Activated CD8-positive, alpha-beta memory T cell treated with anti-CD3 and anti-CD28 coated beads for 4 hours (primary cell): ENCODE results near the gene TLR4.

ENCODE experiments used
- DNase-seq, 2 donors: peaks; one replicate each; pipeline ENCODE4 v3.0.0-alpha.2; 2020; ENCODE audit warnings: low read depth in 2 of 2

TLR4 gene

GRCh38 chr9:117704024-117704575, at the start of gene TLR4:
TLR4 (plus strand) TSS chr9:117704403; CDS start chr9:117704473, 70 bp downstream.
- no peak for DNase-seq

DNA sequence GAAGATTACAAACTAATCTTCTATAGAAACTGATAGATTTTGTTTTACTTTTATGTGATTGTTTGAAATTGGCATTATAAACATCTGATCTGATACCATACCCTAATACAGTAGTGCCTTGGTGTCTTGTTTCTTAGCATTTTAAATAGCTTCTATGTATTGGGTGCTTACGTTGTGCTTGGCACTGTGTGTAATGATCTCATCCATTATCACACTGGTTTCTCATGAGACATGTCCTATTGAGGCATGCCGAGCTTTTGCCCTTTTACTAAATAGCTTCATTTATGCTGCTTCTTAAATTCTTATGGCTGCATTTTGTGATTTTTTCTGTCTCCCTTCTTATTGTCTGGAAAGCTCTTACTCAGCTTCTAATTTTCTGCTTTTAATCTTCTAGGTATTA, 48.2 kb upstream of the TLR4 start:
- DNase-seq: no peak

DNA sequence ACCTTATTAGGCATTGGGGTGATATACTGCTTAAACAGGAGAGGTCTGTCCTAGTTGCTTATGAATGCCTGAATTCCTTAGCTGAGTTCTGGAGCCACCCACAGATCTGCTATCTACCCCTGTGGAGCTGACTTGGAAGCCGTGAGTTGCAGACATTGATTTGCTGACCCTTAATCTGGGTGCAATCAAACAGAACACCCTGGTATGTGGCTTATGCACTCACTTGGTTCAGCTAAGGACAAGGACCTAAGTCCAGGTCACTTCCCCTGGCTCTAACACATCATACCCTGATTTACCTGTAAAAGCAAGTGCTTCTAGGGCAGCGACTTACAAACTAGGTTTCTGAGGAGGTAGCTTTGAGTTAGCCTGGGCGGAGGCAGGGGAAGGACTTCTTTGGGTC, 41.6 kb upstream of the TLR4 start:
- DNase-seq: no peak

DNA sequence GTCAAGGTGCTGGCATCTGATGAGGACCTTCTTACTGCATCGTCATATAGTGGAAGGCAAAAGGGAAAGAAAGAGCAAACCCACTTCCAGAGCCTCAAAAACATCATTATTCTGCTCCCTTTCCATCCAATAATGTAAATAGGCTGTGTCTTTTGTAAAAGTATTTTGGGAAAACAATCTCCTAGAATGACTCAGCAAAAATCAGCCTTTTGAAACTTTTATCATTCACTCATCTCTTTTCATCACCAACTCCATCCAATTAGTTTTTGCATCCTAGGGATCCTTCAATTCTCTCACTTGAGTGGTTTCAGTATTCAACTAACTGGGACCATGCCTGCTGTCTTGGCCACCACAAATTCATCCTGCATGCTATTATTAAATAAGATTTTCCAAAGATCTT, 39.8 kb upstream of the TLR4 start:
- DNase-seq: no peak

- DNase-seq: no peak
Measured at GRCh38 chr9:117665601-117666385, 38.4 kb upstream of the TLR4 start.

DNA sequence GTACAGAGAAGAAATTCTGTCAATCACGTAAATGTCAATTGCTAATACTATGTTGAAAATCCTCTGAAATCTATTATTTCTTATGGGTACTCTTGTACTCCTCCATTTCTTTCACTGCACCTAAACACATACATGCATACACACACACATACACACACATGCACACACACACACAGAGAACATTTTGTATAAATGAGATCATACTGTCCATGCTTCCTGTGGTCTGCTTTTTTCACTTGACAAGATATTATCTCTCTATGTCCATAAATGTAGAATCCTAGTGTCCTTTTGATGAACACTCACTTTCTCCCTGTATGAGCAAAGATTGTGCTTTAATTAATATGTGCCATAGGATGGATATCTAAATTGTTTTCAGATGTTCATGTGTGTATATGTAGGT, 32.7 kb upstream of the TLR4 start:
- no peak for DNase-seq

DNA sequence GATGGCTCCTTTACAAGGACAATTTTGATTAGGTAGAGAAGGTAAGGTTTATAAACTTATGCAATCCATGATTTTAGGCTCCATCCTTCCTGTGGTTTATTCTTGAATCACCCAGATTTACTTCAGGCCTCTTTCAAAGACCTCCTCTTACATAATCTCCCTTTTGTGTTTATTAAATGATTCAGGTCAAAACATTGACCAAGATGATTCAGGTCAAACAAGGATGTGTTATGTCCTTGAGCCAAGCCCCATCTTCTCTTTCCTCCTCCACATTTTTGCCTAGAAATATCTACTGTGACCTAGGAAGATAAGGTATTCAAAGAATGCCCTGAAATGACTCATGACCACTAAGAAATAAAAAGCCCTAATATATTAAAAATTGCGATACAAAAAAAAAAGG, 31.8 kb upstream of the TLR4 start:
- no peak for DNase-seq

DNA sequence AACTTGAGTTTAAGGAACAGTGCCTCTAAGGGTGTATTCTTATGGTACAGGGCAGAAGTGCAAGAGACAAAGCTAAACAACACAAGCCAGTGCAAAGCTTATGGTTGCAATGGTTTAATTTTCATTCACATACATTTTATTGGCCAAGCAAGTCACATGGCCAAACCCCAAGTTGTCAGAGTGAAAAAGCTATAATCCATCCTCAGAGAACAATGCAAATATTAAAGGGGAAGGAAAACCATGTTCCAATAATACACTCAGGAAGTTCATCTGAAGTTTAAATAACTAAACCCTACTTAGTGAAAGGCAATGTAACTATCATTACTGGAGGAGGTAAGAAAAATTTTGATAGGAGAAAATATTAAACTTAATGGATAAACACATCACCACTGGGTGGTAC, 26.6 kb upstream of the TLR4 start:
- no peak for DNase-seq

DNA sequence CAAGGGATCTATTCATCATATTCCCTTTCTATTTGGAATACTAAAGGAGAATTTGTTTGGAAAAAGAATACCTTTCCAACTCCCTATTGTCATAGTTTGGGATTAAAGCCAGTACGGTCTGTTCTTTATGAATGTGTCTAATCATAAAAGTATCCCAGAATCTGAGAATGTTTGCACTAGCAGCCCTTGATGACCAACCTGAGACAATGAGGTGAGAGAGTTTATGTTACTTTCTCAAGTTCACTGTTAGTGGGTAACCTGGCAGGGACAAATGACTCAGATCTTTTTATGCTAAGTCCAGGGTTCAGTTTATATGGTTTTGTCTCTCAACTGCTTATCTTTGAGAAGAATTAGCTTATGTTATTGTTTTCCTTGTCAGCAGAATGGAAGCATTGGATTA, 25.3 kb upstream of the TLR4 start:
- no peak for DNase-seq

DNA sequence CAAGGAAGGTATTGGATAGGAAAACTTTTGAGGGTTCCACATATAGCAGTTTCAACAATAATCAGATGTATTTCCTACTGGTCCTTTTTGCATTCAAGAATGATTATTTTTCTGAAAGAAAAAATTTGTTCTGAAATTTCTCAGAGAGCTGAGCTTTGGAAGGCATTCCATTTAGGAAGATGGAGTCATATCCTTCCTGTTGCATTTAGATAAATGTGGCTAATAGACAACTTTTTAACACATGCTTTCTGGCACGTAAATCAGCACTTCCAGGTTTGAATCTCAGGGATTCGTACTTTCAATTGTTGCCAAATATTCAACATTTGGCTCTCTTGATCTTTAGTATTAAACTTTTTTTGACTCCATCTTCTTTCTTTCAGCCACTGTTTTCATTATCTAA, 24.8 kb upstream of the TLR4 start:
- DNase-seq: no peak

GRCh38 chr9:117681888-117682287, 22.3 kb upstream of the TLR4 start:
- DNase-seq: no peak

GRCh38 chr9:117682955-117683710, 21.1 kb upstream of the TLR4 start:
- DNase-seq: no peak

GRCh38 chr9:117687532-117687931, 16.7 kb upstream of the TLR4 start:
- DNase-seq: no peak

GRCh38 chr9:117691367-117691766, 12.8 kb upstream of the TLR4 start:
- no peak for DNase-seq

DNA sequence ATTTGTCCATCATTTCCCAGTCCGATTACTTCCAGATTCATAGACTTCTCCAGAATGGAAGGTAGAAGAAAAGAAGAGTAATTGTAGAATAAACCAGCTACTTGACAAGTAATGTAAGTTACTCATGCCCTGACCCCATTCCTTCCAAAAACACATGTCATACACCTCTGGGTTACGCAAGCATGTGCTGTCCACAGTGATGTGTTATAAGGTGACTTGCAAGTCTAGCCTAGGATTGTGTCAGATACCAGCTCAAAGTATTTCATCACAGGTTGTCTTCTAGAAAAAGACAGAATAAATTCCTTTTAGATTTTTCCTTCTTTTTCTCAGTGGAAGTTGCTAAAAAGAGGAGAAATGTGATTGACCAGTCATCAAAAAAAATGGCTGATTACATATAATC, 8.0 kb upstream of the TLR4 start:
- DNase-seq: no peak

DNA sequence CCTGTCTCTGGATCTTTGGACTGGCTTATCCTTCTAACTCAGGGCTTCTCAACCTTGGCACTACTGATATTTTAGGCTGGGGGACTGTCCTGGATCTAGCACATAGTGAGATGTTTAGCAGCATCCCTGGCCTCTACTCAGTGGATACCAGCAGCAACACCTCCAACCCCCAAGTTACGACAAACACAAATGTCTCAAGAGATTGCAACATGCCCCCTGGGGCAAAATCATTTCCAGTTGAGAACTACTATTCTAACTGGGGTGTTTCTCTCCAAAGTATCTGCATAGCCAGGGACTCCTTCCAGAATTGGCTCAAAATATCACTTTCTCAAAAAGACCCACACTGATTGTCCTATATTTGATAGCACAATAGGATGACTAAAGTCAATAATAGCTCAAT, 7.2 kb upstream of the TLR4 start:
- DNase-seq: no peak

- DNase-seq: no peak
Measured at GRCh38 chr9:117703537-117703936, 666 bp upstream of the TLR4 start.

- DNase-seq: no peak
Measured at GRCh38 chr9:117704597-117704996, 394 bp downstream of the TLR4 start.

- no peak for DNase-seq
Measured at GRCh38 chr9:117705386-117705785, 1.2 kb downstream of the TLR4 start.

DNA sequence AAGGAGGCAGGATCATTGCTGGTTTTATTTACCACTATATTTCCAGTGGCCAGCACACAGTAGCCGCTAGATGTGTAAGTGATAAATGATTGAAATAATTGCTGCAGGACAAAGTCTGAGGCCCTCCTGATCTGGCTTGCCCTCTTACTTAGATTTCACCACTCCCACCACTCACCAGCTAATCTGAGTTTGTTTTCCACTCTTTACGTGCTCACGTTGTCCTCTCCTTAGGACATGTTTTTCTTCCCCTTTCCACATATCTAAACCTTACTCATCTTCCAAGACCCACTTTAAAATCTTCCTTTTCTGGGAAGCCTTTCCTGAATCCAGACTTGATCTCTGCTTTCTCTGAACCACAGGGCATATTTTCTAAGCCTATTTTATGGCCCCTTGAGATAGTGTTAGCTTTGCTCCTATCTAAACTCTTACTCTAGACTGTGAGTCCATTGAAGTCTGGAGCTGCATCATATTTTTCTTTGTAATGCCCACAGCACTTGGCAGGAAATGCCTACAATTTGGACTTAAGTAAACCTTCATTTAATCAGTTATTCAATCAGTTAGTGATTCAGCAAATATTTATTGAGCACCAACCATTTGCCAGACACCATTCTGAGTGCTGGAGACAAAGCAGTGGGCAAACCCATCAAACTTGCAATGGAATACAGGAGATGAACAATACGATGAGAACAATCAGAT, 2.4 kb downstream of the TLR4 start:
- no peak for DNase-seq

GRCh38 chr9:117707561-117707960, 3.4 kb downstream of the TLR4 start:
- DNase-seq: no peak

- no peak for DNase-seq
Measured at GRCh38 chr9:117709936-117710335, 5.7 kb downstream of the TLR4 start.
